HPDE6-E6E7 (cell line): Measurements from ENCODE around the gene HEMK1.

Experiments used
- DNase-seq: peaks from one replicate; pipeline ENCODE4 v3.0.0; 2011; ENCODE audit warnings: missing footprints; ENCODE audit errors: extremely low spot score

HEMK1 gene

GRCh38 chr3:50600841-50601591, 31.7 kb downstream of the HEMK1 start:
- DNase-seq = peak; percentile 58

- DNase-seq = no peak
Observed at GRCh38 chr3:50602595-50603191, 33.4 kb downstream of the HEMK1 start.

DNA sequence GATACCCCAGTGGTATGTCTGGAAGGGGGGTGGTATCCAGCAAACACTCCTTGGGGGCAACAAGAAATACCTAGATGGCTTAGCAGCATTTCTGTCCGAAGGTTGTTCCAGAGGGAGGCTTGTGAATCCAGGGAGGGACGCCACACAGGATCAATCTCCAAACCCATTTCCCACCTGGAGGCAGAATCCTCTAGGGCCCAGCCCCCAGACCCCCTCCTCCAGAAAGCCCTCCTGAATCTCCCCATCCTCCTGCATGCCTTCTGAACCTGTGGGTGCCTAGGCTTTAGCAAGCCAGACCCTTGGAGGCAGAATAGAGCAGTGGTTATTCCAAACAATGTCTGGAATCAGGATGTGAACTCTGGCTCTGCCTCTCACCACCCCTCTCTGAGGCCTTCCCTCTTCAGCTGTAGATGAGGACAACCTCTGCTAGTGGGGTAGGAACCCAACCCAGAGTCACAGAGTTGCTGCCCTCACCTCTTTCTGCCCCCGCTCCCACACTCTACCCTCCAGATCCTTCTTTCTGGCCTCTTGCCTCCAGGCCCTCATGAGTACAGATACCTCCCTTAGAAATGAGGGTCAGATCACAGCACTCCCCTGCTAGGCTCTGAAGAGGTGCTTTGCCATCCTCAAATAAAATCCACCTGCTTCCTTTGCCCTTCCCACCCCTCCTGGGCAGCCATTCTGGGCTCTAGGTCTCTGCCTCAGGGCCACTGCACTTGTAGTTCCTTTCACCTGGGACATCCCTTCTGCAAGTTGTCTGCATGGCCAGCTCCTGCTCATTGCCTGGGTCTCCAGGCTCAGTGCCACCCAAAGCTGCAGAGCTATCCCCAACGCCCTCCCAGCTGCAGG, 34.2 kb downstream of the HEMK1 start:
- no peak for DNase-seq

- DNase-seq = no peak
Observed at GRCh38 chr3:50604110-50604621, 34.8 kb downstream of the HEMK1 start.

DNA sequence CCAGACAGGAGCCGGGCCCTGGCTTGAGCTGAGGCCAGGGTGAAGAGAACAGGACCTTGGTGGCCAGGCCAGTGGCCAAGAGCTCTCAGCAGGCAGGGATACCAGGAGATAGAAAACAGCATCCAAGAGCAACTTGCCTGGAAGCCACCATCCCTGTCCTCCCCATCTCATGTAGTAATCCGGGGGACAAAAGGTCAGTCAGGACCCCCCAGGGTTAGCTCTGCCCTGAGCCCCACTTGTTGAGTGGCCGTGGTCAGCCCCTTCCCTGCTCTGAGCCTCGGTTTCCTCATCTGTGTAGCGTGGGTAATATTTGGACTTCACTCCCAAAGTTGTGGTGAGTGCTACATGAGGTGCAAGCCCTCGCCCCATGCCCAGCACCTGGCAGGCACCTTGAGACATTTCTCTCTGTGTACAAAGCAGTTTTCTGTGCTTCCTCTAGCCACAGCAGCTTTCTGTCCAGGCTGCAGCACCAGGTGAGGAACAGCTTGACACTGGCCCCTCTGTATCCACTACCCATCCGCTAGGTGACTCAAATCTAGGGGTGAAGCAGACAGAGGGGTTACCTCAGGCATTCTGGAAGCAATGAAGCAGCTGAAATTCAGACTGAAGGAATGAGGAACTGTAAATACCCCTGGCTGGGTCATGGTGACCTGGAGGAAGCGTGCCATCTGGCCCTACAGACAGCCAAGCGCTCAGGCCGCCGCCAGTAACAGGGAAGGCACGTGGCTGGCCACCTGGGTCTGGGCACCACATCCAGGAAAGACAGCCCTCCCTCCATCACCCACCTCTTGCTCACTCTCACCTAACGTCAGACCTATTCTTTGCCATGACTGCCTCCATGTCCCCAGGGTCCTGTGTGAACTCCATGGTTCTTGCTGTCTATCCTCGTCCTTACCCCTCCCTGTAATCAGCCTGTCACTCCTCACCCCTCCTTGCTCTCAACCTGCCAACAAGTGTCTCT, 35.6 kb downstream of the HEMK1 start:
- DNase-seq = no peak

GRCh38 chr3:50605901-50606326, 36.6 kb downstream of the HEMK1 start:
- DNase-seq = no peak

DNA sequence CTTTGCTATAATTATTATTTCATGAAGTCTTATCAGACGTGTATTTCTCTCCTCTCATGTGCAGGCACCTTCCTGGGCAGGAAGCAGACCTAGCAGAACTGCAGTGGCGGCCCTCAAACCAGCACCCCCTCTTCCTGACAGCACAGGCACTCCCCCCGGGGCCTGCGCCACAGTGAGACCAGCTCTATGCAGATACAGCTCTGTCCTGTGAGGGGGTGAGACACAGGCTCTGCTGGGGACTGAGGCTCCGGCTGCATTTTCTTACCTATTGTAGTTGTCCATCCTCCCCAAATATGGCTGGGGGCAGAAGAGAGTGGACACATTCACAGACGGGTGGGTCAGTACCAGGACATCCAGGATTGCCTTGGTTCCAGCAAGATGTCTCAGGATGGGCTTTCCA, 37.3 kb downstream of the HEMK1 start:
- no peak for DNase-seq

- DNase-seq = no peak
Observed at GRCh38 chr3:50607271-50608091, 38.2 kb downstream of the HEMK1 start.

GRCh38 chr3:50608278-50608677, 39.0 kb downstream of the HEMK1 start:
- no peak for DNase-seq

DNA sequence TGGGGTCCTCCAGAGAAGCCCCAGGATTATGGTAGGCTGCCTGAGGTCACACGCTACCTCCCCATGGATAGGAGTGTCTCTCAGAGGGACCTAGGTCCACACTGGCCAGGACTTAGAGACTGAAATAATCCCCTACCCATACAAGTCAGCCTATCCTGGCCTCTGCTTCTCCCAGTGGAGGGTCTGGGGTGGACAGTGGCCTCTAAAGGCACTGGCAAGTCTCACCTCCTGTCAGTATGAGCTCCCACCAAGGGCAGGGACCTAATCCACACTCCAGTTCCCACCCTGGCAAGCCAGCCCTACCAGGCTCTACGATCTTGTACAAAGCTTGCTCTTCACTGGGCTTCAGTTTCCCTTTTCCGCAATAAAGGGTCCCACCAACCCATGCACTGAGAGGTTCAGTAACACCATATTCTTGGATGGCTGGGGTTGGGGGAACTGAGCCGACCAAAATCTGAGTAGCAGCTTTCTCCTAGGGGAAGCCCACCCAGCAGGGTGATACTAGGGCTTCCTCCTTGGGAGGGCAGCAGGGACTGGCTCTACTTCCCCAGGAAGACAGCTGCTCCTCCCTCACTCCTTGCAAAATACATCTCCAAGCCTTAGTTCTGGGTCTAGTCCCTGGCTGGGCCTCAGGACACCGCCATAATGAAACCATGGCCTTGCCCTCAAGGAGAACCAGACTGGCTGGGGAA, 39.9 kb downstream of the HEMK1 start:
- DNase-seq = no peak

- DNase-seq = no peak
Observed at GRCh38 chr3:50609763-50610085, 40.4 kb downstream of the HEMK1 start.

- no peak for DNase-seq
Observed at GRCh38 chr3:50610181-50610971, 41.1 kb downstream of the HEMK1 start.

GRCh38 chr3:50610992-50611463, 41.7 kb downstream of the HEMK1 start:
- no peak for DNase-seq

DNA sequence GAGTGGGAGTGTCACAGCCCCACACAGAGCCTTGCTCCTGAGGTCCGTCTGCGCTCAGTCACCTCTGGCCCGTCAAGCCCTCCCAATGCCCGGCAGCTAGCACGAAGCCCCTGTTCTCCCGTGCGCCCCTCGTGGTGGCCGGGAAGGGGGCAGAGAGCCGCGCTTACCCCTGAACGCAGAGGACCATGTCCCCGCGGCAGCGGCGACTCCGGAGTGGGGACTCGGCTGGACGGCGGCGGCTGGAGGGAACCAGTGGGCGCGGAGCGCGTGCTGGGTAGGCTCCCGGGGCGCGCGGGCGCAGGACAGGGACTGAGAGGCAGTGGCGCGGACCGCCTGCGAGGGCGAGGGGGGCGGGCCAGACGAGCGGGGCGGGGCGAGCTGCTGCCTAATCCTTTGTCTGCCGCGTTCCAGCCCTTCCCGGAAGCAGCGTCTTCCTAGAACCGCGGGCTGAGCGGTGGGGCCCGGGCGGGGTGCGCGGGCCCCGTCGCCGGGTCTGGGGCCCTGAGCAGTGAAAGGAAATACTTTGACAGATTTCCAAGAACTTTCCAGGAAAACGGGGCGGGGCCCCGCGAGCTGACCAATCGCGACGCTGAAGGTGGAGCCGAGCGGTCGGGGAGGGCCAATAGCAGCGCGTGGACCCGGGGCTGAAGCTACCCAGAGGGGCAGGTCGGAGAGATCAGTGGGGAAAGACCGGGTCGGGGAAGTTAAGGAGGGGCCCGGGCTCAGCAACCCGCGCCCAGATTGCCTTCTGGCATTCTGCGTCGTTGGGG, 42.3 kb downstream of the HEMK1 start, which contains the start of gene CISH:
Gene CISH, minus strand, starts transcription at position 311 of the 770 bp plus-strand sequence. Its CDS starts 124 bp downstream, at position 187.
- DNase-seq = peak; percentile 41

- no peak for DNase-seq
Observed at GRCh38 chr3:50612234-50612882, 43.0 kb downstream of the HEMK1 start.

- DNase-seq = no peak
Observed at GRCh38 chr3:50612970-50613846, 43.9 kb downstream of the HEMK1 start.
